OCI-LY3 (cell line): ENCODE results near the gene TMEM8B.

ENCODE experiments used
- EZH2phosphoT487 ChIP-seq: fragments of 200-600 bp; shearing (Covaris generic); IDR thresholded peaks from 2 replicates; pipeline ENCODE4 v1.6.1; 2018; ENCODE audit warnings: antibody characterized with exemption, mixed run types, low read depth
- TF ChIP-seq, protein P1 (sequence below): fragments of 200-600, 300-600 bp; sonication (generic); IDR thresholded peaks from 2 replicates; pipeline ENCODE4 v1.5.1; 2014; ENCODE audit warnings: antibody characterized with exemption, low read length, low read depth

DNA sequence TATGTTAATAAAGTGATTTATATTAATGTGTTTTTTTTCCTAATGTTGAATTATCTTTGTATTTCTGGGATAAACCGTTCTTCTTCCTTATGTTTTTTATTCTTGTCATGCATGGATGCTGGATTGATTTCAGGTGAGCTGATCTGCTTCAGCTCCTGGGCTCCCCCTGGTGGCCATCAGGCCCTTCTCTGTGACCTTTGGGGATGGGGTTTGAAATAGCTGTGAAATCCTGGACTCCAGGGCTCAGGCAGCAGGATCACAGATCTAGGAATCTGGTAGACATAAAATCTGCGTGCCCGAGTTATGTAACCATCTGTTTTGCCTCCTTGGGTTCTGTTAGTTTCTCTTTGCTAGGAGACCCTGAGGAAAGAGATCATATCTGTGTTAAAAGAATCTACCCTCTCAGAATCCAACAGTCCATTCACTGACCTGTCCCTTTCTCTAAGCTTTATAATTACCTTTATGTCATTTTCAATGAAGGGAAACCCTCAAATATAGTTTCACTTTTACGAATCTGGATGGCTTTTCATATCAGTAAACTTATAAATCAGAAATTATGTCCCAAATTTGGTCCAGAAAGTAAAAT, 53.3 kb downstream of the TMEM8B start:
- TF ChIP-seq, protein P1, sequence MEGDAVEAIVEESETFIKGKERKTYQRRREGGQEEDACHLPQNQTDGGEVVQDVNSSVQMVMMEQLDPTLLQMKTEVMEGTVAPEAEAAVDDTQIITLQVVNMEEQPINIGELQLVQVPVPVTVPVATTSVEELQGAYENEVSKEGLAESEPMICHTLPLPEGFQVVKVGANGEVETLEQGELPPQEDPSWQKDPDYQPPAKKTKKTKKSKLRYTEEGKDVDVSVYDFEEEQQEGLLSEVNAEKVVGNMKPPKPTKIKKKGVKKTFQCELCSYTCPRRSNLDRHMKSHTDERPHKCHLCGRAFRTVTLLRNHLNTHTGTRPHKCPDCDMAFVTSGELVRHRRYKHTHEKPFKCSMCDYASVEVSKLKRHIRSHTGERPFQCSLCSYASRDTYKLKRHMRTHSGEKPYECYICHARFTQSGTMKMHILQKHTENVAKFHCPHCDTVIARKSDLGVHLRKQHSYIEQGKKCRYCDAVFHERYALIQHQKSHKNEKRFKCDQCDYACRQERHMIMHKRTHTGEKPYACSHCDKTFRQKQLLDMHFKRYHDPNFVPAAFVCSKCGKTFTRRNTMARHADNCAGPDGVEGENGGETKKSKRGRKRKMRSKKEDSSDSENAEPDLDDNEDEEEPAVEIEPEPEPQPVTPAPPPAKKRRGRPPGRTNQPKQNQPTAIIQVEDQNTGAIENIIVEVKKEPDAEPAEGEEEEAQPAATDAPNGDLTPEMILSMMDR = peak; percentile 96
- no peak for TF ChIP-seq EZH2phosphoT487
